H1 (cell line): Measurements from ENCODE around the gene DCAF4. TPM values are rescaled to one million over a fixed set of nuclear protein-coding genes. Genes with fewer than 3 reads are reported as not detected.

Source experiments
- GABPA ChIP-seq: IDR thresholded peaks from 2 replicates; pipeline ENCODE4 v1.6.1; 2011; ENCODE audit warnings: mild to moderate bottlenecking, low read length, moderate library complexity, borderline replicate concordance; ENCODE audit not compliant: insufficient read depth
- SAP30 ChIP-seq: fragments of 300-600 bp; sonication (generic); IDR thresholded peaks from 2 replicates; pipeline ENCODE4 v1.7.1; 2012; ENCODE audit warnings: low read length, moderate library complexity, mild to moderate bottlenecking, inconsistent platforms; ENCODE audit not compliant: insufficient read depth, insufficient replicate concordance
- polyA plus RNA-seq, 7 experiments: library from polyadenylated mRNA; depleted of rRNA in 3 of 7; stranded (reverse) in 5 of 7; unstranded in 2 of 7; fragments of >200 nt in 5 of 7; fragments of 200-250 nt in 2 of 7; gene quantifications; 1 replicate in 5 of 7; 2 replicates in 1 of 7; 4 replicates in 1 of 7; pipeline versions ENCODE4 v1.2.1 to v1.2.3, GENCODE V29; 2011 to 2013; ENCODE audit warnings: missing spikeins in 2 of 7, mixed read lengths in 2 of 7
- total RNA-seq: library from RNA; stranded (reverse); fragmentation: NEBNext Ultra II Directional; extraction: Animal tissue kit (Norgen Biotek cat#: 25700); gene quantifications from 2 replicates; pipeline ENCODE4 v1.2.1, GENCODE V29; 2021

Gene DCAF4
- total and polyA plus RNA-seq, 2 of the 8 experiments (the other 6 are each of a cell fraction or from before 2014, with no cell fraction given) = 17.0 to 21.1 TPM

DNA sequence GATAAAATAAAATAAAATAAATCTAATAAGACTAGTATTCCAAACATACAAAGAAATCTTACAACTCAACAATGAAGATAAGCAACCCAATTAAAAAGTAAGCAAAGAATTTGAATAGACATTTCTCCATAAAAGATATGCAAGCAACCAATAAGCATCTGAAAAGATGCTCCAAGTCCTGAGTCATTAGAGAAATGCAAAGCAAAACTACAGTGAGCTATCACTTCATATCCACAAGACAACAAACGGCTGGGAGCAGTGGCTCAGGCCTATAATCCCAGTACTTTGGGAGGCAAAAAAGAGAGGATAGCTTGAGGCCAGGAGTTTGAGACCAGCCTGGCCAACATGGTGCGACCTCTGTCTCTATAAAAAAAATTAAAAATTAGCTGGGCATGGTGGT lies 73.8 kb downstream of the DCAF4 start (continued):
- no peak for TF ChIP-seq SAP30
- TF ChIP-seq GABPA = no peak
